PFSK-1 (cell line): ENCODE data around the gene POU2AF1.

ENCODE experiments used
- POLR2AphosphoS5 ChIP-seq: IDR thresholded peaks from 2 replicates; pipeline ENCODE4 v1.6.1; 2012; ENCODE audit warnings: low read depth, mild to moderate bottlenecking, control low read depth, low read length, moderate library complexity
- SIN3A ChIP-seq: IDR thresholded peaks from 2 replicates; pipeline ENCODE4 v1.6.1; 2012; ENCODE audit warnings: mild to moderate bottlenecking, low read length, moderate library complexity, borderline replicate concordance; ENCODE audit not compliant: insufficient read depth
- TAF1 ChIP-seq: IDR thresholded peaks from 2 replicates; pipeline ENCODE4 v1.6.1; 2012; ENCODE audit warnings: low read length, control low read depth, borderline replicate concordance; ENCODE audit not compliant: insufficient read depth
- TF ChIP-seq, protein P1 (sequence below), 2 experiments: IDR thresholded peaks; 2 replicates each; pipeline versions ENCODE4 v1.6.1 to v1.8.0; 2011 to 2012; ENCODE audit warnings: low read depth in 2 of 2, low read length in 2 of 2, control low read depth in 1 of 2, inconsistent platforms in 1 of 2, mild to moderate bottlenecking in 1 of 2, moderate library complexity in 1 of 2; ENCODE audit not compliant: insufficient read depth in 1 of 2

DNA sequence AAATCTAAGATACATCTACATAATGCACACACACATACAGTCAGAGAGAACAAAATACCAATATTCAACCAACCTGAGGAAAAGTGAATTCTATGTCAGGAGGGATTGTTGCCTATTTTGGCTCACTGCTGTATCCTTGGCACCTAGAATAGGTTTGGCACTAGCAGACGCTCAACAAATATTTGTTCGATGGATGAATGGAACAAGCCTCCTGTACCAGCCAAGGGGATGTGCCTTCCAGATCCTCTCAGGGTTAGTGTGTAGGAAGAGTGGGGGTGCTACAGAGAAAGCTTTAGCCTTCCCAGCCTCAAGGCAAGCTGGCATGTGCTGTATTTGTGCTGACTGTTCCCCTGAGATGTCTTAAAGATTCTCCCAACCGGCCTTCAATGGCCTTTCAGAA lies 23.3 kb upstream of the POU2AF1 start:
- TF ChIP-seq TAF1 (no peak), POLR2AphosphoS5 (no peak), SIN3A (no peak)
- TF ChIP-seq, protein P1, sequence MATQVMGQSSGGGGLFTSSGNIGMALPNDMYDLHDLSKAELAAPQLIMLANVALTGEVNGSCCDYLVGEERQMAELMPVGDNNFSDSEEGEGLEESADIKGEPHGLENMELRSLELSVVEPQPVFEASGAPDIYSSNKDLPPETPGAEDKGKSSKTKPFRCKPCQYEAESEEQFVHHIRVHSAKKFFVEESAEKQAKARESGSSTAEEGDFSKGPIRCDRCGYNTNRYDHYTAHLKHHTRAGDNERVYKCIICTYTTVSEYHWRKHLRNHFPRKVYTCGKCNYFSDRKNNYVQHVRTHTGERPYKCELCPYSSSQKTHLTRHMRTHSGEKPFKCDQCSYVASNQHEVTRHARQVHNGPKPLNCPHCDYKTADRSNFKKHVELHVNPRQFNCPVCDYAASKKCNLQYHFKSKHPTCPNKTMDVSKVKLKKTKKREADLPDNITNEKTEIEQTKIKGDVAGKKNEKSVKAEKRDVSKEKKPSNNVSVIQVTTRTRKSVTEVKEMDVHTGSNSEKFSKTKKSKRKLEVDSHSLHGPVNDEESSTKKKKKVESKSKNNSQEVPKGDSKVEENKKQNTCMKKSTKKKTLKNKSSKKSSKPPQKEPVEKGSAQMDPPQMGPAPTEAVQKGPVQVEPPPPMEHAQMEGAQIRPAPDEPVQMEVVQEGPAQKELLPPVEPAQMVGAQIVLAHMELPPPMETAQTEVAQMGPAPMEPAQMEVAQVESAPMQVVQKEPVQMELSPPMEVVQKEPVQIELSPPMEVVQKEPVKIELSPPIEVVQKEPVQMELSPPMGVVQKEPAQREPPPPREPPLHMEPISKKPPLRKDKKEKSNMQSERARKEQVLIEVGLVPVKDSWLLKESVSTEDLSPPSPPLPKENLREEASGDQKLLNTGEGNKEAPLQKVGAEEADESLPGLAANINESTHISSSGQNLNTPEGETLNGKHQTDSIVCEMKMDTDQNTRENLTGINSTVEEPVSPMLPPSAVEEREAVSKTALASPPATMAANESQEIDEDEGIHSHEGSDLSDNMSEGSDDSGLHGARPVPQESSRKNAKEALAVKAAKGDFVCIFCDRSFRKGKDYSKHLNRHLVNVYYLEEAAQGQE (IDR thresholded peaks at IDR 0.05; ENCODE audit: insufficient read depth in 1 of 2, low read depth in 2 of 2, low read length in 2 of 2), result no peak
